ENCODE measurements around the gene RETREG2. TPM values are rescaled to one million over a fixed set of nuclear protein-coding genes. Genes with fewer than 3 reads are reported as not detected.

Gene RETREG2
- polyA plus RNA-seq, 2 of the 4 experiments (the other 2 are of a cell fraction), result 52.8 to 67.5 TPM

- Histone ChIP-seq H3K9me3 (no peaks in the 10 kb centered on the region), H3K27ac (no peak overlapping the region; a peak in 1 of 6 replicates), H3K4me1 (peaks cover 30% of the 10 kb centered on the region), H3K4me2 (no peak overlapping the region), H3K4me3 (no peak overlapping the region)
- TF ChIP-seq HEYL (CRISPR knock-in tag; IDR thresholded peaks at IDR 0.05) (no peak), FOXS1 (CRISPR knock-in tag; IDR thresholded peaks at IDR 0.05) (no peak), HOXB13 (CRISPR knock-in tag; IDR thresholded peaks at IDR 0.05; ENCODE audit: low read depth) (no peak), CBX2 (IDR thresholded peaks at IDR 0.05; ENCODE audit: borderline replicate concordance, low read depth) (no peak), GATA3 (IDR thresholded peaks at IDR 0.05; ENCODE audit: borderline replicate concordance) (no peak), EHF (CRISPR knock-in tag; IDR thresholded peaks at IDR 0.05) (no peak), POLR2AphosphoS2 (conservative IDR thresholded peaks at IDR 0.05; ENCODE audit: low read length) (no peak), POLR2A (IDR thresholded peaks at IDR 0.05; ENCODE audit: low read length) (no peak), RCOR1 (IDR thresholded peaks at IDR 0.05; ENCODE audit: low read depth, low read length) (no peak), RARB (CRISPR knock-in tag; IDR thresholded peaks at IDR 0.05) (no peak), JUN (IDR thresholded peaks at IDR 0.05) (no peak), ESRRA (IDR thresholded peaks at IDR 0.05; ENCODE audit: borderline replicate concordance, low read length) (no peak), ZFP36 (IDR thresholded peaks at IDR 0.05; ENCODE audit: borderline replicate concordance, partially characterized antibody) (no peak), FOSL2 (IDR thresholded peaks at IDR 0.05) (no peak), FOSL2 (CRISPR knock-in tag; IDR thresholded peaks at IDR 0.05) (no peak), KDM5A (IDR thresholded peaks at IDR 0.05) (no peak), ELK1 (IDR thresholded peaks at IDR 0.05; ENCODE audit: low read depth, low read length) (no peak), PBX3 (IDR thresholded peaks at IDR 0.05) (no peak)
- TF ChIP-seq, protein P1, sequence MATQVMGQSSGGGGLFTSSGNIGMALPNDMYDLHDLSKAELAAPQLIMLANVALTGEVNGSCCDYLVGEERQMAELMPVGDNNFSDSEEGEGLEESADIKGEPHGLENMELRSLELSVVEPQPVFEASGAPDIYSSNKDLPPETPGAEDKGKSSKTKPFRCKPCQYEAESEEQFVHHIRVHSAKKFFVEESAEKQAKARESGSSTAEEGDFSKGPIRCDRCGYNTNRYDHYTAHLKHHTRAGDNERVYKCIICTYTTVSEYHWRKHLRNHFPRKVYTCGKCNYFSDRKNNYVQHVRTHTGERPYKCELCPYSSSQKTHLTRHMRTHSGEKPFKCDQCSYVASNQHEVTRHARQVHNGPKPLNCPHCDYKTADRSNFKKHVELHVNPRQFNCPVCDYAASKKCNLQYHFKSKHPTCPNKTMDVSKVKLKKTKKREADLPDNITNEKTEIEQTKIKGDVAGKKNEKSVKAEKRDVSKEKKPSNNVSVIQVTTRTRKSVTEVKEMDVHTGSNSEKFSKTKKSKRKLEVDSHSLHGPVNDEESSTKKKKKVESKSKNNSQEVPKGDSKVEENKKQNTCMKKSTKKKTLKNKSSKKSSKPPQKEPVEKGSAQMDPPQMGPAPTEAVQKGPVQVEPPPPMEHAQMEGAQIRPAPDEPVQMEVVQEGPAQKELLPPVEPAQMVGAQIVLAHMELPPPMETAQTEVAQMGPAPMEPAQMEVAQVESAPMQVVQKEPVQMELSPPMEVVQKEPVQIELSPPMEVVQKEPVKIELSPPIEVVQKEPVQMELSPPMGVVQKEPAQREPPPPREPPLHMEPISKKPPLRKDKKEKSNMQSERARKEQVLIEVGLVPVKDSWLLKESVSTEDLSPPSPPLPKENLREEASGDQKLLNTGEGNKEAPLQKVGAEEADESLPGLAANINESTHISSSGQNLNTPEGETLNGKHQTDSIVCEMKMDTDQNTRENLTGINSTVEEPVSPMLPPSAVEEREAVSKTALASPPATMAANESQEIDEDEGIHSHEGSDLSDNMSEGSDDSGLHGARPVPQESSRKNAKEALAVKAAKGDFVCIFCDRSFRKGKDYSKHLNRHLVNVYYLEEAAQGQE (IDR thresholded peaks at IDR 0.05), result no peak
- TF ChIP-seq, protein P2, sequence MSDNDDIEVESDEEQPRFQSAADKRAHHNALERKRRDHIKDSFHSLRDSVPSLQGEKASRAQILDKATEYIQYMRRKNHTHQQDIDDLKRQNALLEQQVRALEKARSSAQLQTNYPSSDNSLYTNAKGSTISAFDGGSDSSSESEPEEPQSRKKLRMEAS (IDR thresholded peaks at IDR 0.05), result no peak
- FAIRE-seq, result no peak
- ChIA-PET CTCF (interaction anchor here (0.7 to 7.3 kb wide), 10 partner anchors 9 to 311 kb away, joined by 3 to 79 read pairs (median 4); partner anchors contain the start of genes ANKZF1, ATG9A and DNAJB2), POLR2A (interaction anchor here (2.5 to 3.8 kb wide), 3 partner anchors 13 to 54 kb away, joined by 19 to 25 read pairs (median 22); partner anchors contain the start of gene ZFAND2B)
- no peak for DNase-seq (ENCODE audit: low read depth in 1 of 2, low spot score in 1 of 2)
- WGBS (ENCODE audit: missing lambda C conversion rate), result 96% methylated on average over 18 of the region's 18 CpGs
- no peak for ATAC-seq
These were observed 41.9 kb downstream of the RETREG2 start for GRCh38 chr2:219219784-219220532.

Data from A549 (cell line).